GM10266 (cell line): ENCODE data around the gene SLC1A6.

Source experiments
- DNase-seq: peaks from one replicate; pipeline ENCODE4 v3.0.0; 2012; ENCODE audit errors: extremely low spot score
- TF ChIP-seq, protein P1 (sequence below): IDR thresholded peaks from 2 replicates; pipeline ENCODE4 v1.5.1; 2012; ENCODE audit warnings: mild to moderate bottlenecking, low read depth; ENCODE audit not compliant: control insufficient read depth, insufficient read depth; ENCODE audit errors: missing control alignments

SLC1A6 gene

DNA sequence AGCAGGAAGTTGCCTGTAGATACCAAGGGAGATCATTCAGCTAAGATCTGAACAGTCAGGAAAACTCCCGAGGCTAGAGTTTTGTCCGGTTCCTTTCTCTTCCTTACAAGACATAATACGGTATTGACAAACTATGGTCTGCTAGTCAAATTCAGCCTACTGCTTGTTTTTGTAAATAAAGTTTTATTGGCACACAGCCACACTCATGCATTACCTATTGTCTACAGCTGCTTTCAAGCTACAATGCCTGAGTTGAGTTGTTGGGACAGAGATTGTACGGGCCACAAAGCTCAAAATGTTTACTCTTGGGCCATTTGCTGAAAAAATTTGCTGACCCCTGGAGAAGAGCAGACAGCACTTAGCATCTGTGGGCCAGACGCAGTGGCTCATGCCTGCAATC, 2.5 kb downstream of the SLC1A6 start:
- TF ChIP-seq, protein P1, sequence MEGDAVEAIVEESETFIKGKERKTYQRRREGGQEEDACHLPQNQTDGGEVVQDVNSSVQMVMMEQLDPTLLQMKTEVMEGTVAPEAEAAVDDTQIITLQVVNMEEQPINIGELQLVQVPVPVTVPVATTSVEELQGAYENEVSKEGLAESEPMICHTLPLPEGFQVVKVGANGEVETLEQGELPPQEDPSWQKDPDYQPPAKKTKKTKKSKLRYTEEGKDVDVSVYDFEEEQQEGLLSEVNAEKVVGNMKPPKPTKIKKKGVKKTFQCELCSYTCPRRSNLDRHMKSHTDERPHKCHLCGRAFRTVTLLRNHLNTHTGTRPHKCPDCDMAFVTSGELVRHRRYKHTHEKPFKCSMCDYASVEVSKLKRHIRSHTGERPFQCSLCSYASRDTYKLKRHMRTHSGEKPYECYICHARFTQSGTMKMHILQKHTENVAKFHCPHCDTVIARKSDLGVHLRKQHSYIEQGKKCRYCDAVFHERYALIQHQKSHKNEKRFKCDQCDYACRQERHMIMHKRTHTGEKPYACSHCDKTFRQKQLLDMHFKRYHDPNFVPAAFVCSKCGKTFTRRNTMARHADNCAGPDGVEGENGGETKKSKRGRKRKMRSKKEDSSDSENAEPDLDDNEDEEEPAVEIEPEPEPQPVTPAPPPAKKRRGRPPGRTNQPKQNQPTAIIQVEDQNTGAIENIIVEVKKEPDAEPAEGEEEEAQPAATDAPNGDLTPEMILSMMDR: no peak
- no peak for DNase-seq

DNA sequence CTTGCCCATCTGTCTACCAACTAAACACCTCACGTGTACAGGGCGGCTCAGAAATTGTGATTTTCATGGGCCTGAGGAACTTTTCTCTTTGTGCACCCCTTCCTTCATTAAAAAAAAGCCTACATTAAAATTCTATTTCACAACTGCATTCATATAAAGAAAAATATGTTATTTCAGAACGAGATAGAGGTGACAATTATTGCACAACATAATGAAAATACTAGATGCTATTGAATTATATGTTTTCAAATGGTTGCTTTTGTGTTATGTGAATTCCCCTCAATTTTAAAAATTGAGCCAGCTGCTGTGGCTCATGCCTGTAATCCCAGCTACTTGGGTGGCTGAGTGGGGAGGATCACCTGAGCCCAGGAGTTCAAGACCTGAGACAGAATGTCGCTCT, 5.2 kb downstream of the SLC1A6 start:
- no peak for DNase-seq
- TF ChIP-seq, protein P1: no peak

DNA sequence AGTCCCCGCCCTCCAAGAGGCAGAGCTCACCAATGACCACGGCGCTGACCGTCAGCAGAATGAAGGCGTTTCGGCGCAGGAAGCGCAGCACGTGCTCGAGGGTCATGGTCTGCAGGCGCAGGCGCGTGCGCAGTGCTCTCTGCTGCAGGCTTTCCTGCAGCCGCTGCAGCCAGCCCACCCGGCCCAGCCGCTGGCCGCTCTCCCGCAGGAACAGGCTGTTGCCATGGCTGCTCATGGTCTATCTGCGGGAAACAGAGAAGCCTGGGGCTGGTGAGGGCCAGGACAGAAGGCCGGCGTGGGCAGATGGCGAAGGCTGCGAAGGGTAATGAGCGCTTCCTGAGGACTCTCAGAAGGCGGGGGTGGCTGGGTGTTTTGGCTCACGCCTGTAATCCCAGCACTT, 7.0 kb downstream of the SLC1A6 start:
- DNase-seq: no peak
- TF ChIP-seq, protein P1: no peak

DNA sequence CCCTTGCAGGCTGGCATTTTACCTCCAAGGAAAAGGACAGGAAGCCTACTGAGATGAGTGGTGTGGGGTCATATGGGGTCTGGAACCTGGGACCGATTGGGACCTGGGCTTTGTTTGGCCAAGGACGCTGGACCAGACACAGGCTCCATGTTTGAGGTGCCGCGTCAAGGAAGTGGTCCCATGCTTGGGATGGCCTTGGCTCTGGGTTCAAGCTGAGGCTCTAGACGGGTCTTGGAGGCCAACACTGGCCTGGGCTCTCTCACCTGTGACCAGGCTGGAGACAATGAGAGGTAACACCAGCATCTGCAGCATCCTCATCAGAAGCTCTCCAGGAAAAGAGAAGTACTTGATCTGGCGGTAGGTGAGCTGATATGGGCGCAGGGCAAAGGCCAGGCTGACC, 8.2 kb downstream of the SLC1A6 start:
- DNase-seq: no peak
- TF ChIP-seq, protein P1: no peak

DNA sequence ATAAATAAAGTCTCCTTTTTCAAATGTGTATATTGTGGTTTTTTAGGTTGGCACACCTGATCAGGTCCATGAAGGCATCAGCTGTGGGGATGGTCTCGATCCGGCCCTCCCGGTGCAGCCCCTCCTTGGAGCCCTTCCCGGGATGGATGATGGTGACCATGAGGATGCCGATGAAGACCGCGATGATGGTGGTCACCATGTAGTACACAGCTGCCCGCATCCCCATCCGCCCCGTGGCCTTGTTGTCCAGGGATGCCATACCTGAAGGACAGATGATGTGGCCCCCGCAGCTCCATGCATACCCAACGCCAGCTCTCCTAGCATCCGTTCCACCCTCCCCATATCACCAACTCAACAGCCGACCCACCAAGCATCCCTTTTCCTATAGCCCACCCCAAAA, 11.4 kb downstream of the SLC1A6 start:
- TF ChIP-seq, protein P1: no peak
- no peak for DNase-seq

DNA sequence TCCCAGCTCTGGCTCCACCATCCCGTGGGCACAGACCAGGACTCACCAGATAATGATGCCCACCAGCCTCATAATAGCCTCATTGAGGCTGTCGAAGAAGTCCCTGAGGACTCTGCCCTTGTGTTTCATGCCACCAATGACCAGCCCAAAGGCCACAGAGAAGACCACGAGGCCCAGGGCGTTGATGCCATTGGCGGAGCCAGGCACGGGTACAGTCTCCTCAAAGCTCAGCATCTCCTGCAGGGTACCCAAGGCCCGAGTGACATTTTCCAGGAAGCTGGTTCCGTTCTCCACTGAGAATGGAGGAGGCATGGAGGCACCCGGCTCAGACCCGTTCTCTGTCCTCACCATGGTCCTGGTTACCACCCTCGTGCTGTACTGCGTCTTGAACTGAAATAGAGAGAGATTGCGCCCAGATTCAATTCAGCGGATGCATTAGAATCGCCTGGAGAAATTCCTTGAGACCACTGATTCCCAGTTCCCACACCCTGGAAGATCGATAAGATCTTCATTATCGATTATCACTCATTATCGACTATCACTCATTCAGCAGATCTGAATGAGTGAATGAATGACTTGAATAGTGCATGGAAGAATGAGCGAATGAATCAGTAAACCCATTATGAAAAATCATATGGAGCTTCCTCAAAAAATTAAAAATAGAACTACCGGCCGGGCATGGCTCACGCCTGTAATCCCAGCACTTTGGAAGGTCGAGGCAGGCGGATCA, 17.5 kb downstream of the SLC1A6 start:
- TF ChIP-seq, protein P1: no peak
- DNase-seq: no peak

DNA sequence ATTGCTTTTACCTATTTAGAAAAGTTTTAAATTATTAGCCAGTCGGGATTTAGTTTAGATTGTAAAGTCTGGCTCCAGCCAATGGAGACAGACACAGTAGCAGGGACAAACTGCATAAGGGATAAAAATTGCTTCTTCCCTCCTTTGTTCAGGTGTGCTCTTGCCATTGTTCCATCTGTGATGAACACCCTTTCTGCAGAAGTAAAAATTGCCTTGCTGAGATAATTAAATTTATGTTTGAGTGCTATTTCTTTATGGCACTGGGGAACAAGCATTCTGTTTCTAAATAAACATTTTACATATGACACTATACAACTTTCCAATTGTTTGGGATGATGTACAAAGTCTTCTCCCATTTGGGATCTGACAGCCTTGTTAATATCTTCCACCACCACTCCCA, 20.4 kb downstream of the SLC1A6 start:
- TF ChIP-seq, protein P1: no peak
- no peak for DNase-seq
